ENCODE data around the gene AGRN. TPM values are rescaled to one million over a fixed set of nuclear protein-coding genes. Genes with fewer than 3 reads are reported as not detected.
"Not testable (repeated sequence)": the region's sequence is repeated elsewhere in the genome, so short reads cannot be mapped to it uniquely, and the experiment has no call there.

AGRN gene
- total RNA-seq, 4 donors from 2014 or later = 8.2 to 86.9 (median 26.2) TPM

DNA sequence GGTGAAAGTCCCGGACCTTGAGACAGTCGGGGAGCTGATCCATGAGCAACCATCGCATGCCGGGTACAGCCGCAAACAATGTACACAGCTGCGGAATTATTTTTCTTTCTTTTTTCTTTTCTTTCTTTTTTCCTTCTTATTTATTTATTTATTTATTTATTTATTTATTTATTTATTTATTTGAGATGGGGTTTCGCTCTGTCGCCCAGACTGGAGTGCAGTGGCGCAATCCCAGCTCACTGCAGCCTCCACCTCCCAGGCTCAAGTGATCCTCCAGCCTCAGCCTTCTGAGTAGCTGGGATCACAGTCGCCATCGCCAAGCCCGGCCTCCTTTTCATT lies 35.5 kb upstream of the AGRN start:
- Histone ChIP-seq H3K9me3 (no peaks in the 10 kb centered on the region), H3K4me3 (no peak overlapping the region), H3K4me1 (no peaks in the 10 kb centered on the region), H3K27me3 (no peaks in the 10 kb centered on the region), H3K36me3 (no peaks in the 10 kb centered on the region), H3K27ac (no peak overlapping the region)
- no peak for DNase-seq
- intact Hi-C loops (cut with DNase I; ENCODE audit: low total_unique reads) = loop anchor here (10.0 kb wide), 1 partner anchor 80 kb away; no protein-coding TSS in a partner anchor
- TF ChIP-seq, protein P1, sequence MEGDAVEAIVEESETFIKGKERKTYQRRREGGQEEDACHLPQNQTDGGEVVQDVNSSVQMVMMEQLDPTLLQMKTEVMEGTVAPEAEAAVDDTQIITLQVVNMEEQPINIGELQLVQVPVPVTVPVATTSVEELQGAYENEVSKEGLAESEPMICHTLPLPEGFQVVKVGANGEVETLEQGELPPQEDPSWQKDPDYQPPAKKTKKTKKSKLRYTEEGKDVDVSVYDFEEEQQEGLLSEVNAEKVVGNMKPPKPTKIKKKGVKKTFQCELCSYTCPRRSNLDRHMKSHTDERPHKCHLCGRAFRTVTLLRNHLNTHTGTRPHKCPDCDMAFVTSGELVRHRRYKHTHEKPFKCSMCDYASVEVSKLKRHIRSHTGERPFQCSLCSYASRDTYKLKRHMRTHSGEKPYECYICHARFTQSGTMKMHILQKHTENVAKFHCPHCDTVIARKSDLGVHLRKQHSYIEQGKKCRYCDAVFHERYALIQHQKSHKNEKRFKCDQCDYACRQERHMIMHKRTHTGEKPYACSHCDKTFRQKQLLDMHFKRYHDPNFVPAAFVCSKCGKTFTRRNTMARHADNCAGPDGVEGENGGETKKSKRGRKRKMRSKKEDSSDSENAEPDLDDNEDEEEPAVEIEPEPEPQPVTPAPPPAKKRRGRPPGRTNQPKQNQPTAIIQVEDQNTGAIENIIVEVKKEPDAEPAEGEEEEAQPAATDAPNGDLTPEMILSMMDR (IDR thresholded peaks at IDR 0.05) = no peak
- TF ChIP-seq POLR2A (IDR thresholded peaks at IDR 0.05) = no peak

DNA sequence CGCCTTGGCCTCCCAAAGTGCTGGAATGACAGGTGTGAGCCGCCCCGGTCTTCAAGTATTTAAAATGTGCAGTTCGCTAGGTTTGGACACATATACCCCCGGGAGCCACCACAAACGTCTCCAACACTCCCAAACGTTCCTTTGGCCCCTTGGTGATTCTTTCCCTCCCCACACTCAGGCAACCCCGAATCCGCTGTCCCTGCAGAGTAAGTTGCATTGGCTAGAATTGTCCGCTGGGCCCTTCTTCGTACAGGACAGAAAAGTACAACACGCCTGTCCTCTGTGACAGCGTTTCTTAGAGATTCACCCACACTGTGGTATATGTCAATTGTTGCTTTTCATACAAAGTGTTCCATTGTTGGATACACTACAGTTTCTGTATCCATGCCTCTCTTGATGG lies 34.8 kb upstream of the AGRN start:
- TF ChIP-seq, protein P1 (IDR thresholded peaks at IDR 0.05) = no peak
- TF ChIP-seq POLR2A (IDR thresholded peaks at IDR 0.05) = no peak
- intact Hi-C loops (cut with DNase I; ENCODE audit: low total_unique reads) = loop anchor here (10.0 kb wide), 1 partner anchor 80 kb away; no protein-coding TSS in a partner anchor
- Histone ChIP-seq H3K4me1 (no peaks in the 10 kb centered on the region), H3K27me3 (no peaks in the 10 kb centered on the region), H3K9me3 (no peaks in the 10 kb centered on the region), H3K4me3 (no peak overlapping the region), H3K27ac (no peak overlapping the region), H3K36me3 (no peaks in the 10 kb centered on the region)
- peak in 1 of 2 donors; percentile 13 for DNase-seq

- not testable (repeated sequence) for H3K27ac ChIP-seq
These were observed 31.9 kb upstream of the AGRN start for GRCh38 chr1:988061-988460.

GRCh38 chr1:991275-991674 lies 28.6 kb upstream of the AGRN start:
- intact Hi-C loops (cut with DNase I; ENCODE audit: low total_unique reads); DNase-seq; H3K4me3 ChIP-seq: not testable (repeated sequence)

More at GRCh38 chr1:988061-988460, 31.9 kb upstream of the AGRN start:
- not testable (repeated sequence) for H3K9me3 ChIP-seq, H3K27me3 ChIP-seq, H3K4me1 ChIP-seq, H3K4me3 ChIP-seq, H3K36me3 ChIP-seq, DNase-seq
- intact Hi-C loops (cut with DNase I; ENCODE audit: low total_unique reads) = loop anchor here (10.0 kb wide), 1 partner anchor 77 kb away; no protein-coding TSS in a partner anchor

GRCh38 chr1:991895-992294 lies 28.0 kb upstream of the AGRN start:
- Histone ChIP-seq H3K4me1 (no peaks in the 10 kb centered on the region), H3K27me3 (no peaks in the 10 kb centered on the region), H3K27ac (no peak overlapping the region), H3K4me3 (no peak overlapping the region), H3K36me3 (no peaks in the 10 kb centered on the region), H3K9me3 (no peaks in the 10 kb centered on the region)
- intact Hi-C loops (cut with DNase I; ENCODE audit: low total_unique reads) = no loop called here
- DNase-seq = no peak
- TF ChIP-seq, protein P1 (IDR thresholded peaks at IDR 0.05) = no peak
- no peak for TF ChIP-seq POLR2A (IDR thresholded peaks at IDR 0.05)

More at GRCh38 chr1:991275-991674, 28.6 kb upstream of the AGRN start:
- not testable (repeated sequence) for H3K36me3 ChIP-seq, H3K27ac ChIP-seq, H3K4me1 ChIP-seq, H3K9me3 ChIP-seq, H3K27me3 ChIP-seq

DNA sequence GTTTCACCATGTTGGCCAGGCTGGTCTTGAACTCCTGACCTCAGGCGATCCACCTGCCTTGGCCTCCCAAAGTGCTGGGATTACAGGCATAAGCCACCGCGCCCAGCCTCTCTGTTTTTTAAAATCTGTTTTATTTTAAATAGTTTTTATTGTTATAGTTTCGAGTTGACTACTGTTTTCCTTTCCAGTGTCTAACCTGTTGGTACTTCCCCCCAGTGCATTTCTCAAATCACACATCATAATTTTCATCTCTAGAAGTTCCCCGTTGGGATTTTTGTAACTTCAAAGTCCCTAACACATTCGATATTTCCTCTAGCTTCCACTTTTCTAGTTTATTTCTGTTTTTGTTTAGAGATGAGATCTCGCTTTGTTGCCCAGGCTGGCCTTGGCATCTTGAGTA lies 27.6 kb upstream of the AGRN start:
- TF ChIP-seq, protein P1 (IDR thresholded peaks at IDR 0.05) = no peak
- no peak for TF ChIP-seq POLR2A (IDR thresholded peaks at IDR 0.05)
- Histone ChIP-seq H3K27ac (no peak overlapping the region), H3K4me3 (no peak overlapping the region), H3K36me3 (no peaks in the 10 kb centered on the region), H3K27me3 (no peaks in the 10 kb centered on the region), H3K4me1 (no peaks in the 10 kb centered on the region), H3K9me3 (no peaks in the 10 kb centered on the region)
- intact Hi-C loops (cut with DNase I; ENCODE audit: low total_unique reads) = no loop called here
- DNase-seq = no peak
